ENCODE data around the gene GLT1D1. TPM values are rescaled to one million over a fixed set of nuclear protein-coding genes. Genes with fewer than 3 reads are reported as not detected.

Gene GLT1D1
- total and polyA plus RNA-seq, 2 experiments from 2014 or later: 1.4 to 4.4 TPM

- no peak for TF ChIP-seq ETS1 (IDR thresholded peaks at IDR 0.05)
- TF ChIP-seq POLR2AphosphoS5 (IDR thresholded peaks at IDR 0.05; ENCODE audit: low read depth): no peak
- TF ChIP-seq ZNF462 (CRISPR knock-in tag; IDR thresholded peaks at IDR 0.05): no peak
- no peak for TF ChIP-seq EZH2phosphoT487 (IDR thresholded peaks at IDR 0.05; ENCODE audit: unreplicated experiment)
These were observed 121.6 kb downstream of the GLT1D1 start (continued) for GRCh38 chr12:128974881-128975280.

GRCh38 chr12:128976120-128976738 is 123.0 kb downstream of the GLT1D1 start:
- Mint-ChIP-seq H3K4me1 (peaks cover 8% of the 10 kb centered on the region; the same call in 2 of the 3 replicates), H3K27me3 (ENCODE audit: insufficient read depth, low read depth, poor library complexity) (peaks cover 13% of the 10 kb centered on the region), H3K9me3 (peaks cover 93% of the 10 kb centered on the region), H3K27ac (no peak overlapping the region), H3K36me3 (ENCODE audit: low read depth) (peaks cover 36% of the 10 kb centered on the region), H3K4me3 (no peak overlapping the region)
- H3K36me3 ChIP-seq (ENCODE audit: insufficient read depth): no peaks in the 10 kb centered on the region
- no peak overlapping the region for H3K27ac ChIP-seq (ENCODE audit: low read depth)
- TF ChIP-seq ZNF114 (CRISPR knock-in tag; IDR thresholded peaks at IDR 0.05) (no peak), EZH2 (IDR thresholded peaks at IDR 0.05; ENCODE audit: low read depth, unreplicated experiment) (no peak), STAT1 (IDR thresholded peaks at IDR 0.05; ENCODE audit: unreplicated experiment) (no peak), POLR2AphosphoS5 (IDR thresholded peaks at IDR 0.05; ENCODE audit: low read depth) (no peak), CREB1 (CRISPR knock-in tag; IDR thresholded peaks at IDR 0.05; ENCODE audit: low read depth) (no peak), JUNB (IDR thresholded peaks at IDR 0.05; ENCODE audit: unreplicated experiment) (no peak), CTCF (conservative IDR thresholded peaks at IDR 0.05; ENCODE audit: low read depth in 2 of 2) (peak; percentile 51 to 63), NANOG (IDR thresholded peaks at IDR 0.05; ENCODE audit: borderline replicate concordance) (no peak)
- H4K20me1 ChIP-seq (replicated peaks; ENCODE audit: insufficient read depth): no peaks in the 10 kb centered on the region
- DNase-seq (ENCODE audit: low spot score) (peak; percentile 79), ATAC-seq (peak; percentile 87)
- no peaks in the 10 kb centered on the region for H3K79me2 ChIP-seq (replicated peaks; ENCODE audit: insufficient read depth)
- H3K9me2 ChIP-seq (ENCODE audit: insufficient read depth): no peaks in the 10 kb centered on the region
- H3K27me3 ChIP-seq (ENCODE audit: insufficient read depth): no peaks in the 10 kb centered on the region
- H2AFZ ChIP-seq: no peak overlapping the region
- H3K4me3 ChIP-seq: peak overlapping the region; percentile 44; the same call in 1 of the 2 replicates
- H3F3A ChIP-seq (replicated peaks; ENCODE audit: low read depth): no peaks in the 10 kb centered on the region
- H3K4me1 ChIP-seq (ENCODE audit: insufficient read depth): peaks cover 5% of the 10 kb centered on the region; the same call in 1 of the 2 replicates
- peak overlapping the region; percentile 55; the same call in 1 of the 2 replicates for H3K4me2 ChIP-seq
